Right kidney (tissue), 1 donor: ENCODE data around the gene CASK.

ENCODE experiments used
- DNase-seq: peaks from one replicate; pipeline ENCODE4 v3.0.0-alpha.2; 2016

The CASK gene

GRCh38 chrX:41837270-41837944 lies 85.9 kb downstream of the CASK start:
- DNase-seq = no peak

GRCh38 chrX:41828826-41829225 lies 94.5 kb downstream of the CASK start:
- DNase-seq = no peak

GRCh38 chrX:41827886-41828285 lies 95.5 kb downstream of the CASK start:
- DNase-seq = no peak

- DNase-seq = no peak
Measured at GRCh38 chrX:41825796-41826195, 97.6 kb downstream of the CASK start.

GRCh38 chrX:41824551-41824950 lies 98.8 kb downstream of the CASK start:
- no peak for DNase-seq

- DNase-seq = no peak
Measured at GRCh38 chrX:41823402-41823801, 100.0 kb downstream of the CASK start.

GRCh38 chrX:41822892-41823291 lies 100.5 kb downstream of the CASK start:
- DNase-seq = no peak

GRCh38 chrX:41808047-41808446 lies 115.3 kb downstream of the CASK start:
- no peak for DNase-seq

GRCh38 chrX:41802958-41803357 lies 120.4 kb downstream of the CASK start:
- no peak for DNase-seq

- no peak for DNase-seq
Measured at GRCh38 chrX:41799661-41800060, 123.7 kb downstream of the CASK start.

- DNase-seq = no peak
Measured at GRCh38 chrX:41796577-41796976, 126.8 kb downstream of the CASK start.

GRCh38 chrX:41796046-41796445 lies 127.3 kb downstream of the CASK start:
- no peak for DNase-seq

GRCh38 chrX:41789374-41789773 lies 134.0 kb downstream of the CASK start:
- no peak for DNase-seq

GRCh38 chrX:41785685-41786084 lies 137.7 kb downstream of the CASK start:
- DNase-seq = no peak

- peak; percentile 3 for DNase-seq
Measured at GRCh38 chrX:41781500-41781899, 141.9 kb downstream of the CASK start.

GRCh38 chrX:41779941-41780340 lies 143.4 kb downstream of the CASK start:
- no peak for DNase-seq

GRCh38 chrX:41779030-41779564 lies 144.3 kb downstream of the CASK start:
- DNase-seq = no peak

GRCh38 chrX:41761702-41762101 lies 161.7 kb downstream of the CASK start:
- DNase-seq = no peak

GRCh38 chrX:41761169-41761568 lies 162.2 kb downstream of the CASK start:
- DNase-seq = no peak

GRCh38 chrX:41759817-41760216 lies 163.5 kb downstream of the CASK start:
- DNase-seq = no peak

- no peak for DNase-seq
Measured at GRCh38 chrX:41758401-41758800, 165.0 kb downstream of the CASK start.

GRCh38 chrX:41750716-41751115 lies 172.6 kb downstream of the CASK start:
- DNase-seq = no peak

GRCh38 chrX:41739871-41740270 lies 183.5 kb downstream of the CASK start:
- DNase-seq = no peak

GRCh38 chrX:41737065-41737464 lies 186.3 kb downstream of the CASK start:
- DNase-seq = no peak

GRCh38 chrX:41734530-41734929 lies 188.8 kb downstream of the CASK start:
- DNase-seq = no peak
